Esophagus squamous epithelium (tissue), 4 donors: ENCODE measurements around the gene STAP1.

Experiments
- CTCF ChIP-seq, 6 experiments: fragments of 450-650 bp in 4 of 6; fragments of 200-600 bp in 2 of 6; sonication (generic) in 2 of 6; IDR thresholded peaks; one replicate each; pipeline ENCODE4 v1.5.1; 2016 to 2019; ENCODE audit warnings: antibody characterized with exemption in 6 of 6, mild to moderate bottlenecking in 4 of 6, moderate library complexity in 4 of 6
- POLR2A ChIP-seq, 4 donors: fragments of 450-650 bp; IDR thresholded peaks; one replicate each; pipeline ENCODE4 v1.6.1; 2017; ENCODE audit warnings: antibody characterized with exemption in 4 of 4, mild to moderate bottlenecking in 4 of 4, moderate library complexity in 3 of 4

- TF ChIP-seq CTCF (IDR thresholded peaks at IDR 0.05) (no peak), POLR2A (IDR thresholded peaks at IDR 0.05) (no peak)
Observed at GRCh38 chr4:67615119-67615518, 56.6 kb downstream of the STAP1 start.
